WTC11 (cell line): ENCODE data around the gene IL17RD.

ENCODE experiments used
- AFF4 ChIP-seq: sonication (generic); formaldehyde crosslinking; IDR thresholded peaks from 2 replicates; pipeline ENCODE4 v1.8.1; 2023; ENCODE audit warnings: mild to moderate bottlenecking, missing genetic modification reagents, borderline replicate concordance
- CTCF ChIP-seq: fragments of 200-600 bp; IDR thresholded peaks from 2 replicates; pipeline ENCODE4 v1.8.0; 2022; ENCODE audit warnings: antibody characterized with exemption
- PREB ChIP-seq: sonication (generic); formaldehyde crosslinking; IDR thresholded peaks from 2 replicates; pipeline ENCODE4 v1.8.1; 2022; ENCODE audit warnings: mild to moderate bottlenecking, missing genetic modification reagents, moderate library complexity, borderline replicate concordance
- SP1 ChIP-seq: sonication (generic); formaldehyde crosslinking; conservative IDR thresholded peaks from 2 replicates; pipeline ENCODE4 v1.8.1; 2022; ENCODE audit warnings: missing genetic modification reagents
- ZNF232 ChIP-seq: sonication (generic); formaldehyde crosslinking; IDR thresholded peaks from 2 replicates; pipeline ENCODE4 v1.8.0; 2022; ENCODE audit warnings: mild to moderate bottlenecking, missing genetic modification reagents
- TF ChIP-seq, protein P1 (sequence below): sonication (generic); formaldehyde crosslinking; IDR thresholded peaks from 2 replicates; pipeline ENCODE4 v1.8.1; 2023; ENCODE audit warnings: mild to moderate bottlenecking, missing genetic modification reagents, moderate library complexity
- TF ChIP-seq, protein P2 (sequence below): sonication (generic); formaldehyde crosslinking; IDR thresholded peaks from 2 replicates; pipeline ENCODE4 v1.8.1; 2022; ENCODE audit warnings: missing genetic modification reagents, borderline replicate concordance
- TF ChIP-seq, protein P3 (sequence below): fragments of 250-450 bp; sonication (Bioruptor Pico); IDR thresholded peaks from 2 replicates; pipeline ENCODE4 v1.9.0; 2021; ENCODE audit warnings: mild to moderate bottlenecking

DNA sequence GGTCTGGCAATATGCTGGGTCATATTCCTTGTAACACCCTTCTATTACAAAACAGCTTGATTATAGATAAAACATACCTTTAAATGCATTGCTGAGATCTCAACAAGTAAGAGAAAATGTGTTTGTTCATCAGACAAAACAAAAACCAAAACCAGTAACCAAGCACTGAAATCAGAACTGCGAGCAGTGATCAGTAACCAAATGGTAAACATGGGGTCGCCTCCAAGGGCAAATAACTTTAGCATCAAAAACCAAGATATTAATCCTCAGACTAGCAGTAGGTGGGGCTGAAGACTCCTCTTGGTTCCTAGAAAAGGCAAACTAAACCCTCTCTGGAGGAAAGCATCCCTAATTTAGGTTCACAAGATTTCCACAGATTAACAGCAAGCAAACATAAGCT, 41.3 kb upstream of the IL17RD start:
- TF ChIP-seq ZNF232 (no peak), SP1 (CRISPR knock-in tag) (no peak), PREB (CRISPR knock-in tag) (no peak), CTCF (no peak), AFF4 (CRISPR knock-in tag) (no peak)
- TF ChIP-seq, protein P1, sequence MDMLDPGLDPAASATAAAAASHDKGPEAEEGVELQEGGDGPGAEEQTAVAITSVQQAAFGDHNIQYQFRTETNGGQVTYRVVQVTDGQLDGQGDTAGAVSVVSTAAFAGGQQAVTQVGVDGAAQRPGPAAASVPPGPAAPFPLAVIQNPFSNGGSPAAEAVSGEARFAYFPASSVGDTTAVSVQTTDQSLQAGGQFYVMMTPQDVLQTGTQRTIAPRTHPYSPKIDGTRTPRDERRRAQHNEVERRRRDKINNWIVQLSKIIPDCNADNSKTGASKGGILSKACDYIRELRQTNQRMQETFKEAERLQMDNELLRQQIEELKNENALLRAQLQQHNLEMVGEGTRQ = no peak
- TF ChIP-seq, protein P2, sequence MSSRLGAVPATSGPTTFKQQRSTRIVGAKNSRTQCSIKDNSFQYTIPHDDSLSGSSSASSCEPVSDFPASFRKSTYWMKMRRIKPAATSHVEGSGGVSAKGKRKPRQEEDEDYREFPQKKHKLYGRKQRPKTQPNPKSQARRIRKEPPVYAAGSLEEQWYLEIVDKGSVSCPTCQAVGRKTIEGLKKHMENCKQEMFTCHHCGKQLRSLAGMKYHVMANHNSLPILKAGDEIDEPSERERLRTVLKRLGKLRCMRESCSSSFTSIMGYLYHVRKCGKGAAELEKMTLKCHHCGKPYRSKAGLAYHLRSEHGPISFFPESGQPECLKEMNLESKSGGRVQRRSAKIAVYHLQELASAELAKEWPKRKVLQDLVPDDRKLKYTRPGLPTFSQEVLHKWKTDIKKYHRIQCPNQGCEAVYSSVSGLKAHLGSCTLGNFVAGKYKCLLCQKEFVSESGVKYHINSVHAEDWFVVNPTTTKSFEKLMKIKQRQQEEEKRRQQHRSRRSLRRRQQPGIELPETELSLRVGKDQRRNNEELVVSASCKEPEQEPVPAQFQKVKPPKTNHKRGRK (CRISPR knock-in tag) = no peak
- TF ChIP-seq, protein P3, sequence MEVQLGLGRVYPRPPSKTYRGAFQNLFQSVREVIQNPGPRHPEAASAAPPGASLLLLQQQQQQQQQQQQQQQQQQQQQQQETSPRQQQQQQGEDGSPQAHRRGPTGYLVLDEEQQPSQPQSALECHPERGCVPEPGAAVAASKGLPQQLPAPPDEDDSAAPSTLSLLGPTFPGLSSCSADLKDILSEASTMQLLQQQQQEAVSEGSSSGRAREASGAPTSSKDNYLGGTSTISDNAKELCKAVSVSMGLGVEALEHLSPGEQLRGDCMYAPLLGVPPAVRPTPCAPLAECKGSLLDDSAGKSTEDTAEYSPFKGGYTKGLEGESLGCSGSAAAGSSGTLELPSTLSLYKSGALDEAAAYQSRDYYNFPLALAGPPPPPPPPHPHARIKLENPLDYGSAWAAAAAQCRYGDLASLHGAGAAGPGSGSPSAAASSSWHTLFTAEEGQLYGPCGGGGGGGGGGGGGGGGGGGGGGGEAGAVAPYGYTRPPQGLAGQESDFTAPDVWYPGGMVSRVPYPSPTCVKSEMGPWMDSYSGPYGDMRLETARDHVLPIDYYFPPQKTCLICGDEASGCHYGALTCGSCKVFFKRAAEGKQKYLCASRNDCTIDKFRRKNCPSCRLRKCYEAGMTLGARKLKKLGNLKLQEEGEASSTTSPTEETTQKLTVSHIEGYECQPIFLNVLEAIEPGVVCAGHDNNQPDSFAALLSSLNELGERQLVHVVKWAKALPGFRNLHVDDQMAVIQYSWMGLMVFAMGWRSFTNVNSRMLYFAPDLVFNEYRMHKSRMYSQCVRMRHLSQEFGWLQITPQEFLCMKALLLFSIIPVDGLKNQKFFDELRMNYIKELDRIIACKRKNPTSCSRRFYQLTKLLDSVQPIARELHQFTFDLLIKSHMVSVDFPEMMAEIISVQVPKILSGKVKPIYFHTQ (CRISPR knock-in tag) = no peak
